B cell (primary cell): ENCODE data around the gene TMPRSS9.

Source experiments
- EZH2 ChIP-seq: IDR thresholded peaks from 2 replicates; pipeline ENCODE4 v1.6.1; 2012; ENCODE audit warnings: borderline replicate concordance, low read depth, mild to moderate bottlenecking, moderate library complexity, low read length; ENCODE audit not compliant: insufficient read depth, poor library complexity, severe bottlenecking
- TF ChIP-seq, protein P1 (sequence below): fragments of 200-600 bp; IDR thresholded peaks from one replicate; pipeline ENCODE4 v1.8.0; 2022; ENCODE audit warnings: antibody characterized with exemption, mild to moderate bottlenecking

GRCh38 chr19:2462635-2463421, 102.8 kb downstream of the TMPRSS9 start:
- TF ChIP-seq, protein P1, sequence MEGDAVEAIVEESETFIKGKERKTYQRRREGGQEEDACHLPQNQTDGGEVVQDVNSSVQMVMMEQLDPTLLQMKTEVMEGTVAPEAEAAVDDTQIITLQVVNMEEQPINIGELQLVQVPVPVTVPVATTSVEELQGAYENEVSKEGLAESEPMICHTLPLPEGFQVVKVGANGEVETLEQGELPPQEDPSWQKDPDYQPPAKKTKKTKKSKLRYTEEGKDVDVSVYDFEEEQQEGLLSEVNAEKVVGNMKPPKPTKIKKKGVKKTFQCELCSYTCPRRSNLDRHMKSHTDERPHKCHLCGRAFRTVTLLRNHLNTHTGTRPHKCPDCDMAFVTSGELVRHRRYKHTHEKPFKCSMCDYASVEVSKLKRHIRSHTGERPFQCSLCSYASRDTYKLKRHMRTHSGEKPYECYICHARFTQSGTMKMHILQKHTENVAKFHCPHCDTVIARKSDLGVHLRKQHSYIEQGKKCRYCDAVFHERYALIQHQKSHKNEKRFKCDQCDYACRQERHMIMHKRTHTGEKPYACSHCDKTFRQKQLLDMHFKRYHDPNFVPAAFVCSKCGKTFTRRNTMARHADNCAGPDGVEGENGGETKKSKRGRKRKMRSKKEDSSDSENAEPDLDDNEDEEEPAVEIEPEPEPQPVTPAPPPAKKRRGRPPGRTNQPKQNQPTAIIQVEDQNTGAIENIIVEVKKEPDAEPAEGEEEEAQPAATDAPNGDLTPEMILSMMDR, result no peak
- TF ChIP-seq EZH2, result no peak
